ENCODE measurements around the gene KRT26. TPM values are rescaled to one million over a fixed set of nuclear protein-coding genes. Genes with fewer than 3 reads are reported as not detected.

The KRT26 gene
- total and polyA plus RNA-seq, 10 of the 15 experiments (the other 5 are each of a cell fraction or from before 2014, with no cell fraction given): not detected

DNA sequence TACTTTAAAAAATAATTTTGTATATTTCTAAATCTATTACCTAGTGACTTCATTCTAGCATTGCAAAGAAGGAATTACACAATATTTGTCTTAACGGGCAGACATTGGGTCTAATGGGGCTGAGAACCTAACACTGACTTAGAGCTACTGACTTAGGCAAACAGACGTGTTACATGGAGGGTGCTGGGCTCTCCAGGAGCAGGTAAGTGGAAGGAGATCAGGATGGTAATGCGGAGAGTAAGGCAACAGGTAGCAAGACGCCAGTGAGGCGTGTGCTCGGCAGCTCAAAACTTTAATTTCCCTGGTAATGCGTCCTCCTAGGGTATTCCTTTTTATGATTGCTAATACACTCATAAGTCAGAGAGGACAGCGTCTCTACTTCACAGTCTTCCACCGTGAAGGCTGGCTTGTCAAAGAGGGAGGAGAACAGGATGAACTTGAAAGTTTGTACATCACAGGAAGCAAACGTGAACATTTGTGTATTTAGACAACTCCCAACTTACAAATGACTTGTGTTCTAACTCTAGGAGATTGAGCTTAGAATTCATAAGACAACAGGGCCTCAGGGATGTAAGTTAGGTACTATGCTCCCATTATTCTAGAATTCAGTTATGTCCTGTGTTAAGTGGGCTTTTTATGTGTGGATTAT, 23.1 kb upstream of the KRT26 start:
- CTCF ChIA-PET: interaction anchor here (1.1 to 1.6 kb wide), 4 partner anchors 12 to 871 kb away, joined by 3 to 5 read pairs (median 4); no protein-coding TSS in a partner anchor
- no peak overlapping the region for H3K27ac ChIP-seq (ENCODE audit: control insufficient read depth, insufficient read depth)
- H3K4me2 ChIP-seq (ENCODE audit: control insufficient read depth, insufficient read depth): no peak overlapping the region
- H3K9ac ChIP-seq (ENCODE audit: control insufficient read depth, insufficient read depth, low read length): no peak overlapping the region
- H3K27me3 ChIP-seq (replicated peaks in 1 of 2; ENCODE audit: control insufficient read depth in 2 of 2, insufficient read depth in 2 of 2, low read length in 1 of 2): peaks cover 2 to 9% of the 10 kb centered on the region in 2 experiments; a peak in 1 of 4 replicates
- POLR2A ChIA-PET: no interaction called here
- TF ChIP-seq POU2F2 (IDR thresholded peaks at IDR 0.05; ENCODE audit: borderline replicate concordance, low read depth, low read length) (no peak), JUND (IDR thresholded peaks at IDR 0.05; ENCODE audit: low read depth, low read length) (no peak)
- H3K4me1 ChIP-seq (ENCODE audit: control insufficient read depth, insufficient read depth, low read length): no peaks in the 10 kb centered on the region
- no peaks in the 10 kb centered on the region for H3K79me2 ChIP-seq (ENCODE audit: control insufficient read depth, insufficient read depth, low read length)
- in situ Hi-C loops (cut with MboI): no loop called here
- no peak overlapping the region for H2AFZ ChIP-seq (ENCODE audit: control insufficient read depth, low read depth, low read length)
- no peaks in the 10 kb centered on the region for H3K36me3 ChIP-seq (ENCODE audit: control insufficient read depth in 2 of 2, insufficient read depth in 2 of 2, low read length in 1 of 2)
- DNase-seq (ENCODE audit: low read depth, low spot score): no peak
- no peaks in the 10 kb centered on the region for H3K9me3 ChIP-seq (replicated peaks; ENCODE audit: control insufficient read depth, insufficient read depth, low read length)
- intact Hi-C loops (cut with micrococcal nuclease; ENCODE audit: unreplicated experiment): loop anchor here (10.0 kb wide), 1 partner anchor 250 kb away; no protein-coding TSS in a partner anchor
- whole genome bisulfite sequencing (ENCODE audit: insufficient coverage, insufficient replicate concordance, low lambda C conversion rate, missing lambda C conversion rate): 38% methylated on average over 10 of the region's 10 CpGs
- RAD21 ChIA-PET (ENCODE audit: unreplicated experiment): interaction anchor here (0.6 to 1.3 kb wide), 3 partner anchors 24 to 180 kb away, joined by 3 to 5 read pairs (median 4); no protein-coding TSS in a partner anchor
- BruUV-seq (replicated peaks): no TSS peak
- no peak for ATAC-seq
- SMC1A ChIA-PET (ENCODE audit: uncharacterized antibody, unreplicated experiment): interaction anchor here (0.7 to 1.5 kb wide), 5 partner anchors 10 to 234 kb away, joined by 3 to 4 read pairs (median 3); no protein-coding TSS in a partner anchor
- FAIRE-seq: no peak
- H3K4me3 ChIP-seq: no peak overlapping the region
- no peaks in the 10 kb centered on the region for H4K20me1 ChIP-seq (ENCODE audit: control insufficient read depth, insufficient read depth)

DNA sequence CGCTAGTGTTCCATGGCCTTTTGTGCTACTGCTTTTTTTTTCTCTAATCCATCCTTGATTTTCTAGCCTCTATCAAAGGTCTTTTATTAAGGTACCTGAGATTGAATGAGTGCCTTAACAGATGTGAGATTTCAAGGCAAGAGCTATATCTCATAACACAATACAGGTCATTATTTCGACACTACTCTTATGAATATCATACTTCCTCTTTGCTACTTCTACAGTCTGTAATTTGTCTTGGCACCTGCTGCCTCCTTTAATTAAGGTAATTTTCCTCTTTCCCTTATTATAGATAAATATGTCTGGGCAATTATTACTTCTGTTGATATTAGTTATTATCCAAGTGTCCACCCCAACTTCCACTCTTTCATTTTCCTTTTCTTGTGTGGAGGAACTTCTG, 22.5 kb upstream of the KRT26 start:
- no peaks in the 10 kb centered on the region for H3K9me3 ChIP-seq (replicated peaks; ENCODE audit: control insufficient read depth, insufficient read depth, low read length)
- H3K79me2 ChIP-seq (ENCODE audit: control insufficient read depth, insufficient read depth, low read length): no peaks in the 10 kb centered on the region
- BruUV-seq (replicated peaks): no TSS peak
- in situ Hi-C loops (cut with MboI): no loop called here
- intact Hi-C loops (cut with micrococcal nuclease; ENCODE audit: unreplicated experiment): loop anchor here (10.0 kb wide), 1 partner anchor 250 kb away; no protein-coding TSS in a partner anchor
- ChIA-PET CTCF (interaction anchor here (0.6 to 1.2 kb wide), 3 partner anchors 129 to 755 kb away, joined by 3 to 4 read pairs (median 3); partner anchors contain the start of gene KRT222), RAD21 (ENCODE audit: unreplicated experiment) (interaction anchor here (0.6 to 1.3 kb wide), 3 partner anchors 24 to 179 kb away, joined by 3 to 5 read pairs (median 4); no protein-coding TSS in a partner anchor), POLR2A (no interaction called here), SMC1A (ENCODE audit: uncharacterized antibody, unreplicated experiment) (interaction anchor here (0.6 to 1.0 kb wide), 3 partner anchors 13 to 170 kb away, joined by 3 read pairs; no protein-coding TSS in a partner anchor)
- H3K9ac ChIP-seq (ENCODE audit: control insufficient read depth, insufficient read depth, low read length): no peak overlapping the region
- H3K27me3 ChIP-seq (replicated peaks in 1 of 2; ENCODE audit: control insufficient read depth in 2 of 2, insufficient read depth in 2 of 2, low read length in 1 of 2): peaks cover 2 to 9% of the 10 kb centered on the region in 2 experiments; a peak in 1 of 4 replicates
- DNase-seq (ENCODE audit: low read depth, low spot score): no peak
- FAIRE-seq: no peak
- no peak overlapping the region for H3K4me3 ChIP-seq
- H3K27ac ChIP-seq (ENCODE audit: control insufficient read depth, insufficient read depth): no peak overlapping the region
- H3K4me2 ChIP-seq (ENCODE audit: control insufficient read depth, insufficient read depth): no peak overlapping the region
- no peaks in the 10 kb centered on the region for H3K4me1 ChIP-seq (ENCODE audit: control insufficient read depth, insufficient read depth, low read length)
- no peaks in the 10 kb centered on the region for H4K20me1 ChIP-seq (ENCODE audit: control insufficient read depth, insufficient read depth)
- WGBS (ENCODE audit: insufficient coverage, insufficient replicate concordance, low lambda C conversion rate, missing lambda C conversion rate): 51% methylated on average over 2 of the region's 2 CpGs
- TF ChIP-seq STAT3 (IDR thresholded peaks at IDR 0.05; ENCODE audit: low read depth, low read length) (no peak), JUNB (IDR thresholded peaks at IDR 0.05) (0 out of 2 replicates have a peak, but pooled peaks have one; percentile 17), SREBF2 (IDR thresholded peaks at IDR 0.05; ENCODE audit: low read length) (no peak), NRF1 (conservative IDR thresholded peaks at IDR 0.05; ENCODE audit: low read depth, low read length) (no peak), SIN3A (IDR thresholded peaks at IDR 0.05; ENCODE audit: low read depth, low read length) (no peak), CHD4 (IDR thresholded peaks at IDR 0.05) (no peak), MTA2 (IDR thresholded peaks at IDR 0.05; ENCODE audit: low read depth) (peak; percentile 85)
- ATAC-seq: peak; percentile 74
- no peak overlapping the region for H2AFZ ChIP-seq (ENCODE audit: control insufficient read depth, low read depth, low read length)
- no peaks in the 10 kb centered on the region for H3K36me3 ChIP-seq (ENCODE audit: control insufficient read depth in 2 of 2, insufficient read depth in 2 of 2, low read length in 1 of 2)

Data from GM12878 (cell line).